Breast epithelium (tissue), 3 donors: Measurements from ENCODE around the gene VAV3.

ENCODE experiments used
- POLR2A ChIP-seq: fragments of 450-650 bp; IDR thresholded peaks from one replicate; pipeline ENCODE4 v1.6.1; 2016; ENCODE audit warnings: antibody characterized with exemption, mild to moderate bottlenecking, moderate library complexity
- POLR2AphosphoS5 ChIP-seq, 3 donors: sonication (generic); formaldehyde crosslinking; IDR thresholded peaks; one replicate each; pipeline ENCODE4 v1.6.1; 2017; ENCODE audit warnings: antibody characterized with exemption in 3 of 3
- TF ChIP-seq, protein P1 (sequence below), 3 donors: fragments of 450-650 bp; IDR thresholded peaks; one replicate each; pipeline ENCODE4 v1.5.1; 2016 to 2017; ENCODE audit warnings: antibody characterized with exemption in 3 of 3, mild to moderate bottlenecking in 3 of 3, moderate library complexity in 3 of 3

DNA sequence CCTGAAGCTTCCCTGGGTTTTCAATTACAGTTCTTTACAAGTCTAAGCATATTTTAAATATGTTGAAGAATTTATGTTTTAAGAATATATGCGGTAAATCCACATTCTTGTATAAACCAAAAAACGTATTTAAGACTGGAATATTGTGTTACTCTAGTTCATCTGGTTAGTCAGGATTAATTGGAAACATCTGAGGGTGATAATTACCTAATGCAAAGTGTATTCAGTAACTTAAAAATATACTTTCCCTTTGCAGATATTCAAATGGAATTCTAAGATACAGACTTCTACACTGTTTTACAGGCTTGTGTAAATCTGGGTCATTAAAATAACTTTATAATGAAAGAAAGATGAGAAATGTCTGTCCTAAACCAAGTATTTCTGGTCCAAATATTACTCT, 302.0 kb downstream of the VAV3 start:
- TF ChIP-seq POLR2A (no peak), POLR2AphosphoS5 (IDR thresholded peaks at IDR 0.05) (no peak)
- TF ChIP-seq, protein P1, sequence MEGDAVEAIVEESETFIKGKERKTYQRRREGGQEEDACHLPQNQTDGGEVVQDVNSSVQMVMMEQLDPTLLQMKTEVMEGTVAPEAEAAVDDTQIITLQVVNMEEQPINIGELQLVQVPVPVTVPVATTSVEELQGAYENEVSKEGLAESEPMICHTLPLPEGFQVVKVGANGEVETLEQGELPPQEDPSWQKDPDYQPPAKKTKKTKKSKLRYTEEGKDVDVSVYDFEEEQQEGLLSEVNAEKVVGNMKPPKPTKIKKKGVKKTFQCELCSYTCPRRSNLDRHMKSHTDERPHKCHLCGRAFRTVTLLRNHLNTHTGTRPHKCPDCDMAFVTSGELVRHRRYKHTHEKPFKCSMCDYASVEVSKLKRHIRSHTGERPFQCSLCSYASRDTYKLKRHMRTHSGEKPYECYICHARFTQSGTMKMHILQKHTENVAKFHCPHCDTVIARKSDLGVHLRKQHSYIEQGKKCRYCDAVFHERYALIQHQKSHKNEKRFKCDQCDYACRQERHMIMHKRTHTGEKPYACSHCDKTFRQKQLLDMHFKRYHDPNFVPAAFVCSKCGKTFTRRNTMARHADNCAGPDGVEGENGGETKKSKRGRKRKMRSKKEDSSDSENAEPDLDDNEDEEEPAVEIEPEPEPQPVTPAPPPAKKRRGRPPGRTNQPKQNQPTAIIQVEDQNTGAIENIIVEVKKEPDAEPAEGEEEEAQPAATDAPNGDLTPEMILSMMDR (IDR thresholded peaks at IDR 0.05) = no peak
